Astrocyte of the spinal cord (primary cell): ENCODE measurements around the gene ARSH.

Source experiments
- DNase-seq: peaks from one replicate; pipeline ENCODE4 v3.0.0; 2011; ENCODE audit warnings: low read depth, low spot score
- H3K4me3 ChIP-seq: 2 replicates; pipeline ENCODE4 v1.5.1; 2011; ENCODE audit warnings: low read depth, mild to moderate bottlenecking, low read length, moderate library complexity
- CTCF ChIP-seq: IDR thresholded peaks from 2 replicates; pipeline ENCODE4 v1.5.1; 2012; ENCODE audit warnings: low read depth, mild to moderate bottlenecking, low read length, inconsistent platforms
- in situ Hi-C: cut with HindIII; loops from 2 replicates; pipeline ENCODE4 v1.10.0; 2017; ENCODE audit warnings: low sequenced_read_pairs

Gene ARSH

GRCh38 chrX:3066555-3066954, 60.2 kb downstream of the ARSH start:
- no peak for TF ChIP-seq CTCF
- in situ Hi-C loops, result no loop called here
- no peak for DNase-seq
- no peak overlapping the region for H3K4me3 ChIP-seq

- in situ Hi-C loops, result no loop called here
- no peak for TF ChIP-seq CTCF
- H3K4me3 ChIP-seq, result no peak overlapping the region
- no peak for DNase-seq
These were observed 69.6 kb downstream of the ARSH start for GRCh38 chrX:3075959-3076358.

- TF ChIP-seq CTCF, result no peak
- in situ Hi-C loops, result no loop called here
- DNase-seq, result no peak
- no peak overlapping the region for H3K4me3 ChIP-seq
These were observed 70.2 kb downstream of the ARSH start for GRCh38 chrX:3076416-3076991.
